SK-N-SH (cell line): ENCODE measurements around the gene ENTHD1.

Experiments
- CHD2 ChIP-seq: fragments of 150-350 bp; IDR thresholded peaks from 2 replicates; pipeline ENCODE4 v1.6.1; 2018; ENCODE audit warnings: low read length; ENCODE audit not compliant: partially characterized antibody
- CTCF ChIP-seq: fragments of 200-600 bp; sonication (generic); IDR thresholded peaks from 2 replicates; pipeline ENCODE4 v1.6.1; 2017; ENCODE audit warnings: antibody characterized with exemption, mild to moderate bottlenecking, moderate library complexity
- EP300 ChIP-seq, 2 experiments: IDR thresholded peaks; 2 replicates each; pipeline versions ENCODE4 v1.4.0 to v1.6.1; 2012; ENCODE audit warnings: borderline replicate concordance in 1 of 2, low read depth in 1 of 2, low read length in 1 of 2
- EZH2phosphoT487 ChIP-seq: fragments of 200-600 bp; sonication (generic); IDR thresholded peaks from 2 replicates; pipeline ENCODE4 v1.6.1; 2017; ENCODE audit warnings: low read depth, mixed run types, mild to moderate bottlenecking, antibody characterized with exemption, moderate library complexity, borderline replicate concordance
- GABPA ChIP-seq: IDR thresholded peaks from 2 replicates; pipeline ENCODE4 v1.4.0; 2012; ENCODE audit warnings: low read depth, mild to moderate bottlenecking
- MAX ChIP-seq: IDR thresholded peaks from 2 replicates; pipeline ENCODE4 v1.4.0; 2012; ENCODE audit warnings: low read depth
- POLR2AphosphoS5 ChIP-seq: IDR thresholded peaks from 2 replicates; pipeline ENCODE4 v1.6.1; 2012; ENCODE audit warnings: low read depth, low read length
- RCOR1 ChIP-seq: fragments of 150-350 bp; IDR thresholded peaks from 2 replicates; pipeline ENCODE4 v1.6.1; 2017; ENCODE audit warnings: antibody characterized with exemption, low read length
- REST ChIP-seq: IDR thresholded peaks from 2 replicates; pipeline ENCODE4 v1.6.1; 2012; ENCODE audit warnings: mild to moderate bottlenecking, low read depth, low read length, moderate library complexity
- SIN3A ChIP-seq: IDR thresholded peaks from 2 replicates; pipeline ENCODE4 v1.6.1; 2012; ENCODE audit warnings: low read depth, mild to moderate bottlenecking, low read length, moderate library complexity, borderline replicate concordance
- USF2 ChIP-seq: fragments of 150-350 bp; IDR thresholded peaks from 2 replicates; pipeline ENCODE4 v1.6.1; 2017; ENCODE audit warnings: antibody characterized with exemption, low read length, low read depth, borderline replicate concordance
- YY1 ChIP-seq: IDR thresholded peaks from 2 replicates; pipeline ENCODE4 v1.4.0; 2012; ENCODE audit warnings: low read depth, mild to moderate bottlenecking
- ZBTB33 ChIP-seq: IDR thresholded peaks from 2 replicates; pipeline ENCODE4 v1.4.0; 2012; ENCODE audit warnings: low read depth, borderline replicate concordance

- no peak for TF ChIP-seq GABPA
- TF ChIP-seq CTCF, result no peak
- TF ChIP-seq USF2, result no peak
- no peak for TF ChIP-seq EP300 (IDR thresholded peaks at IDR 0.05; ENCODE audit: borderline replicate concordance in 1 of 2, low read depth in 1 of 2, low read length in 1 of 2)
- TF ChIP-seq CHD2, result no peak
- TF ChIP-seq RCOR1, result no peak
- no peak for TF ChIP-seq POLR2AphosphoS5
- no peak for TF ChIP-seq SIN3A
- TF ChIP-seq YY1, result no peak
- TF ChIP-seq REST, result no peak
- TF ChIP-seq EZH2phosphoT487, result no peak
- no peak for TF ChIP-seq ZBTB33
- no peak for TF ChIP-seq MAX
Observed at GRCh38 chr22:39915295-39915726, 21.8 kb upstream of the ENTHD1 start.
